Putamen (tissue), 1 donor: Measurements from ENCODE around the gene TMEM235.

Source experiments
- DNase-seq: peaks from one replicate; pipeline ENCODE4 v3.0.0-alpha.2; 2016; ENCODE audit warnings: low spot score

The TMEM235 gene

DNA sequence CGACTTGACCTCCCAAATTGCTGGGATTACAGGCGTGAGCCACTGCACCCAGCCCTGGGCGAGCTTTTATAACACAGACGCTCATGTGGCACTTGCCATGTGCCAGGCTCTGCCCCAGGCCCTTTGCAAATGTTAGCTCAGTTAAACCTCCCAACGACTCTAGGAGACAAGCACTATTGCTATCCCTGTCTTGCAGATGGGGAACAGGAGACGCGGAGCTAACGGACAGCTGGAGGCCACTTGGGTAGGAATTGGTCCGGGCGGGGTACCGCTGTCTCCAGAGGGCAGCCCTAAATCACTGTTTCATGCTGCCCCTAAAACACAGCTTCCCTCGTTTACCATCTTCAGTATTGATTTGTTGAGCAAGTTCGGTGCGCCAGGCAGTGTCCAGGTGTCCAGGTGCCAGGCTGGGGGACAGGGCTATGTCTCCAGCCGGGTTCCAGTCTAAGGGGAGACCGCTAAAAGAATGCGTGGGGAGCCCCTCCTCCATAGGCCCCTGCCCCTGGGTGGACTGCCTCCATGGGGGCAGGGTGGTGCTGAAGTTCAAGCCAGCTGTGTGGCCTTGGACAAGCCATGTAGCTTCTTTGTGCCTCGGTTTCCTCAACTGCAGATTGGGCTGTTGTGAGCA lies 23.7 kb downstream of the TMEM235 start:
- no peak for DNase-seq

DNA sequence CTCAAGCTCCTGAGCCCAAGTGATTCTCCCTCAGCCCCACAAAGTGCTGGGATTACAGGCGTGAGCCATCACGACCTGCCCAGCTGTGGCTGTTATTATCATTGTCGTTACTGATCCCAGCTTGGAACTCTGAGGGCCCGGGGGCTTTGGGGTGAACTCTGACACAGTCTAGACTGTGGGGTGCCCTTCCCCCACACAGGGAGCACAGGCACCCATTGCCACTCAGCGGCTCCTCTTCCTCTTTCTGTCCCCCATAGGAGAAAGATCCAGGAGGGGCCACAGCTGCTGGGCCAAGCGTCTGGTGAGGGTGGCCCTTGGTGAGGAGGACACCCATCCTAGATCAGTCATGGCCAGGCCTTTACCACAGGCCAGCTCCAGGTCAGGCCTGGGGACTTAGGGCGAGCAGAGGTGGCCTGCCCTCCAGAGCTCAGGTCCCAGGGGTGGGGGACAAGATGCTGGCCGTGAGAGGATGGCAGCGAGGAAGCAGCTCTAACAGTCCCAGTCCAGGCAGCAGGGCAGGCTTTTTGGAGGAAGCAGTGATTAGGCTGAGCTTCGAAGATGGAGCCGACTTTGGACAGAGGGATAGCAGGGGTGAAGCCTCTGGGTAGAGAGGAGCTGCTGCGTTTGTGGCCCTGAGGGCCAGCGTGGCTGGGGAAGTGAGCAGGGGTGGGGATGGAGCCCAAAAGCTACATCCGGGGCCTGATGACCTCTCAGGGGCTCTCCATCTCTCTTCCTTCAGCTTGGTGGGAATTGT lies 24.7 kb downstream of the TMEM235 start:
- DNase-seq: no peak

GRCh38 chr17:78256707-78257591 lies 25.5 kb downstream of the TMEM235 start:
- no peak for DNase-seq

DNA sequence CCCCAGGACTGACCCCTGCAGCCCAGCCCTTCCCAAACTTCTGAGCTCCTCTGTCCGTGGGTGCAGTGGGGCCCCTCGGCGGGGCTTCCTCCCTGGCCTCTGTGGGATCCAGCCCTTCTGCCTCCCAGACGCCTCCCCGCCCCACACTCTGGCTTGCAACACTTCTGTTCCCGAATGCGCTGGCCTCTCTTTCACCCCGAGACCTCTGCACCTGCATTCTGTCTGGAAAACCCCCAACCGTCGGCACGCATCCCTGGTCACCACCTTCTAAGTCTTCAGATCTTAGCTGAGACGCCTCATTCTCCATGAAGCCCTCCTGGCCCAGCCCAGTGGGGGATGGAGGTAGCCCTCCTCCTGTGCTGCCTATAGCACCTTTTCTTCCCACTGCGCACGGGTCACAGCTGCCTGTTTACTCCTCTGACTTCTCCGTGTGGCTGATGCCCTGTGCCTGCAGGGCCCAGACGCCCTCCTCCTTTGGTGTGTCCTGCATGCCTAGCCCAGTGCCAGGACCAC lies 26.4 kb downstream of the TMEM235 start:
- DNase-seq: no peak

DNA sequence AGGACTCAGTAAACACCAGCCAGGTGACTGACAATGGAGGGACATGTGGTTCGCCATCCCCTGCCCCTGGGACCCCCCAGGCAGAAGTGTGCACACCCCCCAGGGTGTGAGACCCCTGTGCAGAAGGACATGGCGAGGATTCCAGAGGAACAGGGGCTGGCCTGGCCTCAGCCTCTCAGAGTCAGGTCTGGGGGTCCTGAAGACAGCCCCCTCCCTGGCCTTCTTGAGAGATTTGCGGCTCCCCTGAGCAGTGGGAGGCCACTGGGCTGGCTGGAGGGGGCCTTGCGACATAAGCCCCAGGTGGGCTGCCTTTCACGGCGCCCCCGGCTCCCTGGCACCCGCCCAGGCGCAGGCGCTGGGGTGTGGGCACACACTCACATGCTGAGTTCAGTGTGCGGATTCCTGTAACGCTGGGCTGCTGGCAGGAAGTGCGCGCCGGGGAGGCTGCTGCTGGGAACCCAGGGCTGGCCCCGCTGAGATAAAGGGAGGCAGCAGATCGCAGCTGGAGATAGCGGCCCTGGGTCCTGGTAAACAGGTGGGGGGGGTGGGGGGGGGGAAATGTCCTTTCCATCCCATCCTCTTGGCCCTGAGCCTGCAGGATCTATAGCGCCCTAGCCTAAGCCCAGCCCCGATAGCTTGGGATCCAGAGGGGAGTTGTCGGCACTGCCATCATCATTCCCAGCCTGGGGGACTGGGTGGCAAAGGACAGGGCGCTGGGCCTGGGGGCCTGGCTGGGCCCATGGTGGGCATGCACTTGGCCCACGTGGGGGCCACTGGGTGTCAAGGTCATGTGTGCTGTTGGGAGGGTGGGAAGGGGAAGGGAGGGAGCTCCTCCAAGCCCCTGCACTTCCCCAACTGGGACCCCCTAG lies 27.1 kb downstream of the TMEM235 start:
- DNase-seq: no peak

GRCh38 chr17:78259192-78259554 lies 27.7 kb downstream of the TMEM235 start:
- DNase-seq: no peak

GRCh38 chr17:78263063-78263735 lies 31.8 kb downstream of the TMEM235 start:
- no peak for DNase-seq

GRCh38 chr17:78263736-78264340 lies 32.4 kb downstream of the TMEM235 start:
- no peak for DNase-seq

DNA sequence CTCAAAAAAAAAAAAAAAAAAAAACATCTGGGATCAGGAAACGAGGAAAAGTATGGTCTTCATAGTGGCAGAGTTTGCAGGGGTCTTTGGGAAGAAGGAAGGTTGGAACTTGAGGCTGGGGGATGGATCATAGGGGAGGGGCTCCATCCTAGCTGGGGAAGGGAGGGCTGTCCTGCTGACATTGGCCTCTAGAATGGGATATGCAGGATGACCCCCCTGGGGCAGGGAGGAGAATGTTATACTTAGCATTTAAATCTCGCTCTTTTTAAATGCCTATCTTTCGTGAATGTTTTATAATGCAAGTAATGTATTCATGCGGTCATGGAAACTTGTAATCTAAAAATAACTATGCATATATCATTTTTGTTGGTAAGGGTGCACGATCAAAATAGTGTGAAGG lies 33.2 kb downstream of the TMEM235 start:
- no peak for DNase-seq

DNA sequence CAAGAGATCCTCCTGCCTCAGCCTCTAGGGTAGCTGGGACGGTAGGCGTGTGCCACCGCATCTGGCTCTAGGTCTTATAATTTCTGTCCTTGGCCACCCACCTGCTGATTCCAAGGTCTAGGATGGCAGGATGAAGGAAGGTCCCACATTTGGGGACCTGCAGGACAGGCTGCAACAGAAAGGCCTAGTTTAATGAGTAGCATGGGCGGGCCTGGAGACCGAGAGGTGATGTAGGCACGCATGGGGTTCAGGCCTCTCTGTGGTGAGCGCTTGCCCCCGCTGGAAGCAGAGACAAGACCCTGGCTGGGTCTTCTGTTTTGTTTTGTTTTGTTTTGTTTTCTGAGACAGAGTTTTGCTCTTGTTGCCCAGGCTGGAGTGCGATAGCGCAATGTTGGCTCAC lies 33.7 kb downstream of the TMEM235 start:
- no peak for DNase-seq

DNA sequence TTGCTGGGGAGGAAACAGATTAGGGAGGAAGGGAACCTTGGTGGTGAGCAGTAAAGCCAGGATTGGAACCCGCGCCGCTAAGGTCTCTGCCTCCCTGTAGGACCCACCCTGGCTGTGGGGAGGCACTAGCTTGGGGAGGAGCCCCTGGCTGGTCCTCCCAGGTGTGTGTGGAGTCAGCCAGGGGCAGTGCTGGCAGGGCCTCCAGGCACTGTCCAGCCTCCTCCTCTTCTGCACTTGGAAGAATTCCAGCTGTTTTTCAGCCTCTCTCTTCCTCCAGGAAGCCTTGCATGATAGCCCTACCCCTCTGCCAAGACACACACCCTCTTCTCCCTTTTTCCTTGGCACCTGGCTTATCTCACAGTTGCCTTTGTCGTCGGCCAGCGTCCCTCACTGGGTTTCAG lies 34.8 kb downstream of the TMEM235 start:
- DNase-seq: no peak

- DNase-seq: no peak
Observed at GRCh38 chr17:78266771-78267170, 35.3 kb downstream of the TMEM235 start.

DNA sequence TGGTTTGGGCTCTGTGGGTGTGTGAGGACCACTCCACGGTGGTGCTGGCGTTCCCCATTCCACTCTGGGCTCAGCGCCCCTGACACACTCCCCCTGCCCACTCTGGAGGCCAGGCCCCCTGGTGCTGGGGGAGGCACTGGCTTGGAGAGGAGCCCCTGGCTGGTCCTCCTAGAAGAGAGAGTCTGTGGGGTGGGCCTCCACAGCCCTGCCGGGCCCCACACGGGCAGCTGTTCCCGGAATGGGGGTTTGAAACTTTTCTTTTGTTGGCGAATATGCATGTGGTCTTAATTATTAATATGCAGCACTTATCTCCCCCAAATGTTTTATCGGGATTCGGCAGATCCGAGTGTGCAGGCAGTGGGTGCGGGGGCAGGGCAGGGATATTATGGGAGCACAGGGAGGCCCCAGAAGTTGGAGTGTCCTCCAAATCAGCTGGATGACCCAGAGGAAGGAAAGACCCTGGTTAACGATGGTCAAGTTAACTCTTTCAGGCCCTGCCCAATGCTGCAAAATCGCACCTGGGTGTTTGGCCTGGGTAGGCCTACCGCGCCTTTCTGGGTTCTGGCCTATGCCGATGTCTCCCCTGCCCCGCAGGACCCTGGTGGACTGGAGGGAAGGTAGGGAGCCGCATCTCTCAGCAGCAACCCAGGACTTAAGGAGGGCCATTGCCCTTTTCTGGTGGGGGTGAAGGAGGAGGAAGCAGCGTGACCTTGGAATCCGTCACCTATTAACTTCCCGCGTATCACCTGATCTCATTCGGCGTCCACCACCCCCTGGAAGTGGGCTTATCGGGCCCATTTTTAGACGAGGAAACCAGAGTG lies 36.0 kb downstream of the TMEM235 start:
- DNase-seq: no peak

DNA sequence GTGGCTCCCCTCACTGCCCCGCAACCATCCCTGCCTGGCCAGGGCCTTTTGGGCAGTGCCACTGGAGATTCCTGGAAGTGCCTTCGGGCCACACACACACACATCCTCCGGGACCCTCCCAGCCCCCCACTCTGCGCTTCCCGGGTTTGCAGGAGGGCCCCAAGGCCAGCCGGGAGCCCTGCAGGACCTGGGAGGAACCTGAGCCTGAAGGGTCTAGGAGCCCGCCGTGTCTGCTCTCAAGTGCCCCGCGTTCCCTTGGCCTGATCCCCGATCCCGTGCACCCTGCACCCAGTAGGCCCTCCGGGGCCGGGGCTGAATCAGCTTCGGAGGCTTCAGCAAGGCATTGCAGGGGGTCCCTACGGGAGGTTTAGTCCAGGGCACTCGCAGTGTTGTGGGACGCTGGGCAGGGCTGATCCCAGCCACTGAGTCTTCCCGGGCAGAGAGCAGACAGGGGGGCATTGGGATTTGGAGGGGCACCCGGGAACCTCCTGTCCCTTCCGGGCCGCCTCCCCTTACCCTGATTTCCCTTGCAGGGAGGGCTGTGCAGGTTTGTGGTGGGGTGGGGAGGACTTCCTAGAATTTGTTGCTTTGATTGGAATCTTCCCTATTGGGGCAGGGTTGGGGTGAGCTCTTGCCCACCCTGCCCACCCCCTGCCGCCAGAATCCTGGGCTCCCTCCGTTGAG lies 36.9 kb downstream of the TMEM235 start:
- DNase-seq: no peak

- no peak for DNase-seq
Observed at GRCh38 chr17:78268951-78269905, 37.8 kb downstream of the TMEM235 start.

- no peak for DNase-seq
Observed at GRCh38 chr17:78269955-78270381, 38.5 kb downstream of the TMEM235 start.

GRCh38 chr17:78271419-78272170 lies 40.2 kb downstream of the TMEM235 start:
- no peak for DNase-seq
